A549 (cell line): Measurements from ENCODE around the gene GAGE12J. TPM values are rescaled to one million over a fixed set of nuclear protein-coding genes. Genes with fewer than 3 reads are reported as not detected.
"Not testable (repeated sequence)": the region's sequence is repeated elsewhere in the genome, so short reads cannot be mapped to it uniquely, and the experiment has no call there.

Experiments
- ATAC-seq, 2 experiments: fragments of 200-7000 bp in 1 of 2; fragments of >200 bp in 1 of 2; cut with Nextera tagmentation in 1 of 2; cut with Tn5 transposase in 1 of 2; 3 replicates each; pipeline versions ENCODE4 v1.8.0 to v1.9.1; 2018 to 2020; ENCODE audit warnings: mild to moderate bottlenecking in 1 of 2, moderate library complexity in 1 of 2
- CTCF ChIA-PET: fragments of 300-600 bp; sonication (Branson Sonifier 250); formaldehyde crosslinking; extraction: SDS; loops from one replicate; lab custom pipeline; 2021; ENCODE audit warnings: antibody characterized with exemption, inconsistent platforms; lab: Yijun Ruan, JAX
- POLR2A ChIA-PET: fragments of 350-600 bp; formaldehyde crosslinking; extraction: SDS; loops from one replicate; lab custom pipeline; 2021; ENCODE audit warnings: antibody characterized with exemption, inconsistent platforms; lab: Yijun Ruan, JAX
- DNase-seq, 2 experiments: peaks; one replicate each; pipeline versions ENCODE4 v3.0.0 to v3.0.0-alpha.2; 2011 to 2016; ENCODE audit warnings: low read depth in 1 of 2, low spot score in 1 of 2
- FAIRE-seq: peaks from 2 replicates; lab custom pipeline; 2011; peaks lifted over from hg19 to GRCh38; lab: Jason Lieb, UNC
- H3K27ac ChIP-seq, 2 experiments: fragments of >200 bp; sonication (Bioruptor Twin); formaldehyde crosslinking; 3 replicates each; pipeline ENCODE4 v1.5.1; 2016 to 2017
- H3K4me1 ChIP-seq: fragments of >200 bp; sonication (Bioruptor Twin); formaldehyde crosslinking; 3 replicates; pipeline ENCODE4 v1.6.1; 2016
- H3K4me2 ChIP-seq: fragments of >200 bp; sonication (Bioruptor Twin); formaldehyde crosslinking; 3 replicates; pipeline ENCODE4 v1.6.1; 2016
- H3K4me3 ChIP-seq: fragments of >200 bp; sonication (Bioruptor Twin); formaldehyde crosslinking; 3 replicates; pipeline ENCODE4 v1.5.1; 2016
- H3K9me3 ChIP-seq: fragments of >200 bp; sonication (Bioruptor Twin); formaldehyde crosslinking; 3 replicates; pipeline ENCODE4 v1.6.1; 2016
- CHD2 ChIP-seq: fragments of 150-350 bp; IDR thresholded peaks from 2 replicates; pipeline ENCODE4 v1.6.1; 2014; ENCODE audit warnings: low read length; ENCODE audit not compliant: partially characterized antibody
- E2F6 ChIP-seq: IDR thresholded peaks from 2 replicates; pipeline ENCODE4 v1.6.1; 2012; ENCODE audit warnings: low read depth, borderline replicate concordance
- EHF ChIP-seq: fragments of 250-450 bp; sonication (Bioruptor Pico); IDR thresholded peaks from 2 replicates; pipeline ENCODE4 v1.5.0; 2020; ENCODE audit warnings: mild to moderate bottlenecking
- FOSB ChIP-seq: fragments of 250-450 bp; sonication (Bioruptor Pico); IDR thresholded peaks from 2 replicates; pipeline ENCODE4 v1.5.0; 2020; ENCODE audit warnings: mild to moderate bottlenecking, moderate library complexity
- FOXS1 ChIP-seq: fragments of 250-450 bp; sonication (Bioruptor Pico); IDR thresholded peaks from 2 replicates; pipeline ENCODE4 v1.5.0; 2020; ENCODE audit warnings: mild to moderate bottlenecking, moderate library complexity
- GATA3 ChIP-seq: IDR thresholded peaks from 2 replicates; pipeline ENCODE4 v1.6.1; 2012; ENCODE audit warnings: borderline replicate concordance
- HMGXB4 ChIP-seq: fragments of 250-450 bp; sonication (Bioruptor Pico); IDR thresholded peaks from 2 replicates; pipeline ENCODE4 v1.5.0; 2021; ENCODE audit warnings: mild to moderate bottlenecking, moderate library complexity, borderline replicate concordance
- HOXA7 ChIP-seq: fragments of 250-450 bp; sonication (Bioruptor Pico); IDR thresholded peaks from 2 replicates; pipeline ENCODE4 v1.5.0; 2020; ENCODE audit warnings: mild to moderate bottlenecking, moderate library complexity
- HOXB13 ChIP-seq: fragments of 250-450 bp; sonication (Bioruptor Pico); IDR thresholded peaks from 2 replicates; pipeline ENCODE4 v1.5.0; 2020; ENCODE audit warnings: low read depth, mild to moderate bottlenecking, moderate library complexity
- JUN ChIP-seq, 2 experiments: fragments of >200 bp; sonication (Bioruptor Twin); formaldehyde crosslinking; IDR thresholded peaks; 2 replicates in 1 of 2; 3 replicates in 1 of 2; pipeline ENCODE4 v1.6.1; 2016 to 2017
- KDM1A ChIP-seq: fragments of 200-600 bp; sonication (generic); IDR thresholded peaks from 2 replicates; pipeline ENCODE4 v1.6.1; 2016; ENCODE audit warnings: low read depth, mild to moderate bottlenecking
- KDM5A ChIP-seq: fragments of 200-600 bp; sonication (generic); IDR thresholded peaks from 2 replicates; pipeline ENCODE4 v1.6.1; 2016; ENCODE audit warnings: antibody characterized with exemption, mild to moderate bottlenecking
- MAFK ChIP-seq: fragments of 450-650 bp; IDR thresholded peaks from 2 replicates; pipeline ENCODE4 v1.6.1; 2014; ENCODE audit not compliant: partially characterized antibody
- RCOR1 ChIP-seq: fragments of 150-350 bp; IDR thresholded peaks from 2 replicates; pipeline ENCODE4 v1.6.1; 2014; ENCODE audit warnings: antibody characterized with exemption, low read length, low read depth
- SMC3 ChIP-seq: fragments of >200 bp; sonication (Bioruptor Twin); formaldehyde crosslinking; IDR thresholded peaks from 3 replicates; pipeline ENCODE4 v1.6.1; 2018; ENCODE audit warnings: inconsistent platforms
- TFCP2L1 ChIP-seq: fragments of 250-450 bp; sonication (Bioruptor Pico); IDR thresholded peaks from 2 replicates; pipeline ENCODE4 v1.5.0; 2021; ENCODE audit warnings: mild to moderate bottlenecking
- WGBS: methylation state at CpG from one replicate; pipeline ENCODE4 v1.1.6; 2017; ENCODE audit errors: missing lambda C conversion rate; 5-methylcytosine and 5-hydroxymethylcytosine counted together
- polyA plus RNA-seq, 4 experiments: library from polyadenylated mRNA; depleted of rRNA in 3 of 4; stranded (reverse); fragments of >200 nt; fragmentation: RNase III in 1 of 4; extraction: RNeasy Plus Mini Kit Qiagen cat#74134 plus additional on column Dnase treatment in 1 of 4; gene quantifications; 2 replicates in 3 of 4; 3 replicates in 1 of 4; pipeline ENCODE4 v1.2.3, GENCODE V29; 2011 to 2017
- TF ChIP-seq, protein P1 (sequence below): IDR thresholded peaks from 2 replicates; pipeline ENCODE4 v1.6.1; 2012
- TF ChIP-seq, protein P2 (sequence below): fragments of >200 bp; sonication (Bioruptor Twin); formaldehyde crosslinking; IDR thresholded peaks from 3 replicates; pipeline ENCODE4 v1.6.1; 2016
- TF ChIP-seq, protein P3 (sequence below): fragments of >200 bp; sonication (Bioruptor Twin); formaldehyde crosslinking; IDR thresholded peaks from 3 replicates; pipeline ENCODE4 v1.5.1; 2016

Gene GAGE12J
- polyA plus RNA-seq, 2 of the 4 experiments (the other 2 are of a cell fraction): not detected

DNA sequence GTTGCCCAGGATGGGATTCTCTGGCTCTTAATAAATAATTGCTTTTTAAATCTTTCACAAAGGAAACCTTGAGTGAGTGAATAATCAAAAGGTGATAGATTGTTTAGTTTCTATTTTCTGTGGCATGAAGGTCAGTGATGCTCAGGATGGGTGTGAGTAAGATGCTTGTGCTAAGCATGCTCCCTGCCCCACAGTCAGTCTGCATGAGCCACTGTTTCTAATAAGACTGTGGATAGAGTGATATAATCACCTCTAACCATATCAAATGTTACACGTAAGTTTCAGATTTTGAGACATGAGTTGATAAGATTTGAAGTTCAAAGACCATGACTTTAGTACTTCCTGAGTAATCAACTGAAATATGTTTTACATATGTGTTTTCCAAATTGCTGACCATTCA, 21.1 kb upstream of the GAGE12J start (continued):
- no peak for TF ChIP-seq E2F6

DNA sequence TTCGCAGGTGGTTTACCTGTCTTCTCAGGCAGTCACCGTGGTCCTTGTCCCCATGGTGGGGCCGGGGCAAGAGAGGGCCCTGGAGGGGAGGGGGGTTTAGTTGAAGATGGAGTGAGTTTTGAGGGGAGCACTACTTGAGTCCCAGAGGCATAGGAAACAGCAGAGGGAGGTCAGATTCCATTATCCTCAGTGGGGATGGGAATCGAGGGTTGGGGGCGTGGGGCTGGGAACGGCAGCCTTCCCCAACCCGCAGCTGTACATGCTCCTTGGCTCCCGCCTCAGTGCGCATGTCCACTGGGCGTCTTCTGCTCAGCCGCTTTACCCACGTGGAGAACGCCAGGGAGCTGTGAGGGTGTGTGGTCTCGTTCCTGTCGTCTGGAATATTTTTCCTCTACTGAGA, 18.5 kb upstream of the GAGE12J start, which contains the start of gene GAGE10:
TSS of gene GAGE10 (plus strand) at position 301 of the 400 bp plus-strand sequence. CDS start 1,214 bp downstream, outside the sequence.
- POLR2A ChIA-PET: no interaction called here
- no peak within 1 kb of the TSS for H3K4me3 ChIP-seq
- CTCF ChIA-PET: no interaction called here
- no peak within 1 kb of the TSS for H3K27ac ChIP-seq
- no peak for TF ChIP-seq HOXB13 (CRISPR knock-in tag)
- no peak for TF ChIP-seq HOXA7 (CRISPR knock-in tag)
- TF ChIP-seq HMGXB4 (CRISPR knock-in tag): no peak
- TF ChIP-seq EHF (CRISPR knock-in tag): no peak
- TF ChIP-seq FOXS1 (CRISPR knock-in tag): no peak
- no peak for TF ChIP-seq RCOR1
- TF ChIP-seq, protein P1, sequence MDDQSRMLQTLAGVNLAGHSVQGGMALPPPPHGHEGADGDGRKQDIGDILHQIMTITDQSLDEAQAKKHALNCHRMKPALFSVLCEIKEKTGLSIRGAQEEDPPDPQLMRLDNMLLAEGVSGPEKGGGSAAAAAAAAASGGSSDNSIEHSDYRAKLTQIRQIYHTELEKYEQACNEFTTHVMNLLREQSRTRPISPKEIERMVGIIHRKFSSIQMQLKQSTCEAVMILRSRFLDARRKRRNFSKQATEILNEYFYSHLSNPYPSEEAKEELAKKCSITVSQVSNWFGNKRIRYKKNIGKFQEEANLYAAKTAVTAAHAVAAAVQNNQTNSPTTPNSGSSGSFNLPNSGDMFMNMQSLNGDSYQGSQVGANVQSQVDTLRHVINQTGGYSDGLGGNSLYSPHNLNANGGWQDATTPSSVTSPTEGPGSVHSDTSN: no peak
- 49% methylated on average over 11 of the region's 15 CpGs for WGBS
- no peaks in the 10 kb centered on the region for H3K4me1 ChIP-seq
- H3K9me3 ChIP-seq: no peaks in the 10 kb centered on the region
- no peak for FAIRE-seq
- DNase-seq: no peak
- no peak within 1 kb of the TSS for H3K4me2 ChIP-seq
- no peak for ATAC-seq

DNA sequence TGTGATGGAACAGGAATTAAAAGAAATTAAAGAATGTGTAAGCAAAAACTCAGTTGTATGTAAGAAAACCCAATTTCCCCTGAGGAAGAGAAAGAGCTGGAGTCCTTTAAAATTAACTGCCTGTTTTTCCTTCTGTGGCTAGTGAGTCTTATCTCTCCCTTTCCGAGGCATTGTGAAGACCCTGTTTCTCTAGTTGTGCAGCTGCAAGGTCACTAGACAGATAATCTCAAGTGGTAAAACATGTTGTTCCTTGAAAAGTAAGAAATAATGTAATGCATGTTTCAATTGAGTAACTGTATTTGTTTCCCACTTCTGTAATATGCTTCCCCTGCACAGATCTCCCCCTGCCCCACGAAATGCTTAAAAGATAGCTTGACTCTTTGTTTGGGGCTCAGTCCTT, 14.1 kb upstream of the GAGE12J start:
- H3K27ac ChIP-seq, H3K4me1 ChIP-seq, H3K9me3 ChIP-seq, H3K4me3 ChIP-seq, CTCF ChIA-PET, H3K4me2 ChIP-seq, DNase-seq, ATAC-seq, POLR2A ChIA-PET: not testable (repeated sequence)
- FAIRE-seq: peak; percentile 65
- WGBS: 28% methylated on average over 2 of the region's 2 CpGs

DNA sequence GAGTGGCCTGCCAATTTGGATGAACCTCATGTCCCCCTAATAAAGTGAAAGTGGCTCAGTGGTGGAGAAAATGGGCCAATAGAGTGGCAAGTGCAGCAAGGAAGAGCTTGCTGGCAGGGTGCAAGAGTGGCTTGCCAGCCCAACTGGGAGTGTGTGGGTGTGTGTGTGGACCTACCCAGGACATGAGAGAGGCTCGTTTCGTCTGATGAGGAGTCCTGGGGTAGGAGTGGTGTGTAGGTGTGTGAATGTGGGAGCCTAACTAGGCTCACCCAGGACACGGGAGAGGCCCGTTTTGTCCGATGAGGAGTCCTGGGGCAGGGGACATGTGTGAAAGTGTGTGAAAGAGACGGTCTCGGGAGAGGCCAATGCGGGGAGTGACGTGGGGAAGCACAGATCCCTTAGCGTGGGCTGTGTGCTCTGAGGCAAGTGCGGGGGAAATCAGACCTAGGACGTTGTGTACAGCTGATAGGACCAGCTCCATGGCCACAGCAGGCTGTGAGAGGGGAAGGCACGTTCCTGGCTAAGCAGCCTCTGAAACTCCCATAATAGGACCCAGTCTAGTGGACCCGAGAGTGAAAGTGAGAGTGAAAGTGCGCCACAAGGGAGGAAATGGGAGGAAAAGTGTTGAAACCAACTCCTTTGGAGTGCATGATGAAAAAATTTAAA, 13.1 kb upstream of the GAGE12J start:
- ChIA-PET CTCF (interaction anchor here (0.9 kb wide), 1 partner anchor 446 kb away, joined by 3 read pairs; no protein-coding TSS in a partner anchor), POLR2A (no interaction called here)
- Histone ChIP-seq H3K4me1 (no peaks in the 10 kb centered on the region), H3K27ac (no peak overlapping the region), H3K9me3 (no peaks in the 10 kb centered on the region), H3K4me3 (no peak overlapping the region), H3K4me2 (peak overlapping the region; percentile 51; the same call in 1 of the 3 replicates)
- DNase-seq (no peak), FAIRE-seq (no peak), ATAC-seq (no peak; a peak in 1 of 6 replicates)
- TF ChIP-seq TFCP2L1 (no peak), FOXS1 (CRISPR knock-in tag) (no peak), MAFK (no peak), JUN (IDR thresholded peaks at IDR 0.05) (no peak), SMC3 (no peak), KDM5A (no peak), FOSB (CRISPR knock-in tag) (no peak), CHD2 (no peak), GATA3 (no peak), KDM1A (no peak)
- TF ChIP-seq, protein P2, sequence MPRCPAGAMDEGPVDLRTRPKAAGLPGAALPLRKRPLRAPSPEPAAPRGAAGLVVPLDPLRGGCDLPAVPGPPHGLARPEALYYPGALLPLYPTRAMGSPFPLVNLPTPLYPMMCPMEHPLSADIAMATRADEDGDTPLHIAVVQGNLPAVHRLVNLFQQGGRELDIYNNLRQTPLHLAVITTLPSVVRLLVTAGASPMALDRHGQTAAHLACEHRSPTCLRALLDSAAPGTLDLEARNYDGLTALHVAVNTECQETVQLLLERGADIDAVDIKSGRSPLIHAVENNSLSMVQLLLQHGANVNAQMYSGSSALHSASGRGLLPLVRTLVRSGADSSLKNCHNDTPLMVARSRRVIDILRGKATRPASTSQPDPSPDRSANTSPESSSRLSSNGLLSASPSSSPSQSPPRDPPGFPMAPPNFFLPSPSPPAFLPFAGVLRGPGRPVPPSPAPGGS: no peak
- TF ChIP-seq, protein P3, sequence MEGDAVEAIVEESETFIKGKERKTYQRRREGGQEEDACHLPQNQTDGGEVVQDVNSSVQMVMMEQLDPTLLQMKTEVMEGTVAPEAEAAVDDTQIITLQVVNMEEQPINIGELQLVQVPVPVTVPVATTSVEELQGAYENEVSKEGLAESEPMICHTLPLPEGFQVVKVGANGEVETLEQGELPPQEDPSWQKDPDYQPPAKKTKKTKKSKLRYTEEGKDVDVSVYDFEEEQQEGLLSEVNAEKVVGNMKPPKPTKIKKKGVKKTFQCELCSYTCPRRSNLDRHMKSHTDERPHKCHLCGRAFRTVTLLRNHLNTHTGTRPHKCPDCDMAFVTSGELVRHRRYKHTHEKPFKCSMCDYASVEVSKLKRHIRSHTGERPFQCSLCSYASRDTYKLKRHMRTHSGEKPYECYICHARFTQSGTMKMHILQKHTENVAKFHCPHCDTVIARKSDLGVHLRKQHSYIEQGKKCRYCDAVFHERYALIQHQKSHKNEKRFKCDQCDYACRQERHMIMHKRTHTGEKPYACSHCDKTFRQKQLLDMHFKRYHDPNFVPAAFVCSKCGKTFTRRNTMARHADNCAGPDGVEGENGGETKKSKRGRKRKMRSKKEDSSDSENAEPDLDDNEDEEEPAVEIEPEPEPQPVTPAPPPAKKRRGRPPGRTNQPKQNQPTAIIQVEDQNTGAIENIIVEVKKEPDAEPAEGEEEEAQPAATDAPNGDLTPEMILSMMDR: no peak
- WGBS: 75% methylated on average over 15 of the region's 15 CpGs
